Right ventricle myocardium superior (tissue), 1 donor: Measurements from ENCODE around the gene PEPD. TPM values are rescaled to one million over a fixed set of nuclear protein-coding genes. Genes with fewer than 3 reads are reported as not detected.
"Not testable (repeated sequence)": the region's sequence is repeated elsewhere in the genome, so short reads cannot be mapped to it uniquely, and the experiment has no call there.

Experiments
- ATAC-seq: fragments of 200-7000 bp; cut with Tn5 transposase; one replicate; pipeline ENCODE4 v1.9.1; 2020; ENCODE audit warnings: mild to moderate bottlenecking; ENCODE audit not compliant: poor library complexity
- DNase-seq: peaks from one replicate; pipeline ENCODE4 v3.0.0-alpha.2; 2020
- intact Hi-C: fragments of 100-400 bp; cut with DNase I; formaldehyde crosslinking; loops from one replicate; pipeline ENCODE4 v1.11.2; 2022
- long read RNA-seq: library from polyadenylated mRNA; unstranded; transcript quantifications from one replicate; pipeline ENCODE4 v2.0.0, GENCODE V29; 2021
- total RNA-seq: library from RNA; stranded (reverse); fragmentation: NEBNext Ultra II Directional; extraction: Animal tissue kit (Norgen Biotek cat#: 25700); gene quantifications from one replicate; pipeline ENCODE4 v1.2.1, GENCODE V29; 2021
- donor health status: DM: no; HTN: yes; CAD: no; lungs with severe emphysema.

PEPD gene
- 29.6 TPM for total RNA-seq
- long read RNA-seq, transcript PEPD-201 (15 exons, 1,910 nt) = major isoform, 88 of 100 reads
- long read RNA-seq, partial matches to known transcripts = 5 of 100 reads
- long read RNA-seq, other reads (novel, unspliced or antisense) = 6 of 100 reads

DNA sequence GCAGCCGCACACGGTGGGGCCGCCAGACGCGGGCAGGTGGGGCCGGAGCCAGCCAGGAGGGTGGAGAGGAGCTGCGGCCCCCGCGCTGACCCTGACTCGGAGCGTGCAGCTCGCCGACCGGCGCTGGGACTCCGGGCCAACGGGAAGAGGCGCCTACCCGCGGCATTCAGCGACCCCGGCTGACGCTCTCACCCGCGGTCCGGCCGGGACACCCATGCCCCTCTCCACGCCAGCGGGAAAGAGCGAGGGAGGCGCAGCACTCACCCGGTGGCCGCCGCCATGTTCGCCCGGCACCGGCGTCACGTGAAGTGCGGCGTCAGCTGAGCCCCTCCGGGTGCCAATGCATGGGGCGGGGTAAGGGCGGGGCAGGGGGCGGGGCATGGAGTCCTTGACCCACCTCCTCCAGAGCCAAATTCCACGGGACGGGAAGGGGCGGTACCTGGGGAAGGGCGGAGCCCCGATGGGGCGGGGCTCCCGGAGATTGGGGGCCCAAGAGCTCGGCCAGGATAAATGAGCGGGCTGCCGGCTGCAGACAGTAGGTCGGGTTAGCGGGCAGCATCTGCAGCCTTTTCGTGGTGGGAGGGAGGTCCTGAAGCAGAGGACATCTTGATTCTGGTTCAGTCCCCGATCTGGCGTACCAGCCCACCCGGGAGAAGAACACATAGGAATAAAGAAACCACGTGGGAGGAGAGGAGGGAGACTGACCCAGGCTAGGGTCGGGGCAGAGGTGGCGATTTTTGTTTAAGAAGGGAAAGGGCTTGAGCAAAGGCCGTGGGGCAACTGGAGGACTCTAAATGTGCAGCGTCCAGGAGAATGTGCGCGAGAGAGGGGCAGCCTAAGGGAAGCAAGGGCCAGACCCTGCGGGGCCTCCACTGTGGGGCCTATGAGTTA lies at the start of gene PEPD:
Gene PEPD (minus strand): TSS at position 312 of the 891 bp plus-strand sequence. CDS start 31 bp downstream, at position 281.
- ATAC-seq (peak; percentile 99), DNase-seq (peak; percentile 93)
- intact Hi-C loops = no loop called here

DNA sequence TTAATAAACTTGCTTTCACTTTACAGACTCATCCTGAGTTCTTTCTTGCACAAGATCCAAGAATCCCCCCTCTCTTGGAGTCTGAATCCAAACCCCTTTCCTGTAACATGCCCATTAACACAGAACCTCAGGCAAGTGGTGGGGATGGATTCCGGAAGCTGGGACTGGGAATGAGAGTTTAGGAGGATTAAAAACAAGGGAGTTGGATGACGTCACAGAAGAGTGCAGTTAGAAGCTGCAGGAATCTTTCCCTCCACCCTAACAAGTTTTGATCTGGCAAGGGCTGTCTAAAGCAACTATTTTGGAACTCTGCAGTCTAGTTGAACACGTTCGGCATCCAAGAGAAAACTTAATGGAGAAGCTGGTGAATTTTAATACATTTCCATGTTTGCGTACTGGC lies 48.2 kb upstream of the PEPD start:
- intact Hi-C loops = no loop called here
- no peak for DNase-seq
- no peak for ATAC-seq

DNA sequence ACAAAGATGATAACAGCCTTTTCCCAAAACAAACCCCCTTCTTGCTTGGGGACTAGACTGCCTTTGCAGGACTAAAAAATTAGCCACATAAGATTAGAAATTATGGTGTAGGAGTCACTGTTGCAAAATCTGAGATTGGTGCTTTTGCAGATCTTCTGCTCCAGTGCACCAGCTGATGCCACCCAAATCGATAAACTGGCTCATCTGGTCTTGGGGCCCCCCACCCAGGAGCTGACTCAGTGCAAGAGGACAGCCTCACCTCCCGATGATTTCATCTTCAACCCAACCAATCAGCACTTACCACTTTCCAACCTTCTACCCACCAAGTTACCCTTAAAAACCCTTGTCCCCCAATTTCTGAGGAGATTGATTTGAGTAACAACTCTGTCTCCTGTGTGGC lies 47.1 kb upstream of the PEPD start:
- no peak for ATAC-seq
- no peak for DNase-seq
- intact Hi-C loops = no loop called here

DNA sequence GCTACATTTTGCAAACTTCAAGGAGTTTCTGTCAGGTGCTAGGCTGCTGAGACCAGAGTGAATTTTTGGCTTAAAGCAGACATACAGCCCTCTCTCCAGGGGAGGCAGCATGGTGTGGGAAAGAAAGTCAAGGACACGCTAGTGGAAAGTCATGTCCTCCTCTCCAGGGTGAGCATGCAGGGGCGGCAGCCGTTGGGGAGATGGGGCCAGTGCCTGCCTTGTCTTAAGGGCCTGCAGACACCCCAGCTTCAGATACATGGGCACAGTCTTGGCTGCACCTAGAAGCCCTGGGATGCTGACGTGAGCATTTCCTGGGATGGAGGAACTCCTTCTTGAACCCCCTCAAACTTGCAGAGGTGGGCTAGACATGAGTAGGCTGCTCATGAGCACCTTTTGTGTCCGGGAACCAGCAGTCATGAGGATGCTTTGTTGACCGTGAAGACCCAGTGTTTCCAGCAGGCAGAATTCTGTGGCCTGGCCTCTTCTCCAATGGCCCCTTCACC lies 43.3 kb upstream of the PEPD start:
- intact Hi-C loops = no loop called here
- ATAC-seq (no peak), DNase-seq (no peak)

DNA sequence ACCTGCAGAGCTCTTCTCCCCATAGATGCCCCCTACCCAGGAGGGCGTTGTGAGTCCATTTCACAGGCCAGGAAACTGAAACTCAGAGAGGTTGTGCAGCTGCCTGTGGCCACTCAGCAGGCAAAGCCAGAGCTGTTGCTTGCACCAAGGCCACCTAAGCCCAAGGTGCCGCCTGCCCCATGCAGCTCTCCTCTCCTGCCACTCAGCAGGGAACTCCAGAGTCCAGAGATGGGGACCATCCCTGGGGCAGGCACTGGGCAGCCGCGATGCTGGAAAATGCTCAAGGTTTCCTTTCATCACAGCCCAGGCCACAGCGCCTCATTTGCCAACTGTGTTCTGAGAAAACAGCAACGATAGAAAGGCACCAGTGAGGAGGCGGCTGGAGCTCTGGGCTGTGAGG lies 41.0 kb upstream of the PEPD start:
- intact Hi-C loops = no loop called here
- no peak for ATAC-seq

DNA sequence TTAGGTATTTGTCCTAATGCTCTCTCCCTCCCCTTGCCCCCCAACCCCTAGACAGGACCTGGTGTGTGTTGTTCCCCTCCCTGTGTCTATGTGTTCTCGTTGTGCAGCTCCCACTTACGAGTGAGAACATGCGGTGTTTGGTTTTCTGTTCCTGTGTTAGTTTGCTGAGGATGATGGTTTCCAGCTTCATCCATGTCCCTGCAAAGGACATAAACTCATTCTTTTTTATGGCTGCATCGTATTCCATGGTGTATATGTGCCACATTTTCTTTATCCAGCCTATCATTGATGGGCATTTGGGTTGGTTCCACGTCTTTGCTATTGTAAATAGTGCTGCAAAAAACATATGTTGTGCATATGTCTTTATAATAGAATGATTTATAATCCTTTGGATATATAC lies 40.1 kb upstream of the PEPD start:
- intact Hi-C loops, DNase-seq, ATAC-seq: not testable (repeated sequence)

More for the DNA sequence above, 41.0 kb upstream of the PEPD start:
- DNase-seq = no peak

DNA sequence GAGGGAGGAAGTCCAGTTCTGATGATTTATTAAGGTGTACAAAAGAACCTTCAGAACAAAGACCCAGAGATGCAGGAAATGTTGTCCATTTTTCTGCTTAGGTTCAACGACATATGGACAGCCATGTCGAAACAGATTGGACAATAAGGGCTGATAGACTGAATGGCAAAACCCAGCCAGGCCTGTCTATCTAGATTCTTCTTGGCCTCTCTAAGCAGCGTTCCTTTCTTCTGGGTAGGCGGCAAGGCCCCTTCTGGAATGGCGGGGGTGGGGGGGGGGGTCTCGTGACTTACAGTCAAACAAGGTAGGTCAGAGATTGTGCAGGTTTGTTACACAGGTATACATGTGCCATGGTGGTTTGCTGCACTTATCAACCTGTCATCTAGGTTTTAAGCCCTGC lies 39.7 kb upstream of the PEPD start:
- intact Hi-C loops = no loop called here
- DNase-seq = no peak

DNA sequence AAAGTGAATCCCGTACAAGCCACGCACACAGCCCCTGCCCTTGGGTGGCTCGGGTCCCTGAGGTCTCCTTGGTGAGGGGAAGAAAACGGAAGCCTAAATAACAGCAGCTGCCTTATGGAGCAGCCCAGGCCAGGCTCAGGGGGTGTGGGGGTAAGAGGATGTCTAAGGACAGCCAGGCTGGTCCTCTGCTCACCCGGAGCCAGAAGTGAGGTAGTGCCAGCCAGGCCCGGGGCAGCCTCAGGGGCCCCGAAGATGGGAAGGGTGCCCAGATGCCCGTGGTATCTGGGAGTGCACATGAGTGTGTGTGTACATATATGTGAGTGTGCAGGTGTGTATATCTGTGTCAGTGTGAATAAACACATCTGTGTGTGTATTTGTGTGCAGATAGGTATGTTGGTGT lies 38.4 kb upstream of the PEPD start:
- intact Hi-C loops = no loop called here
- ATAC-seq (no peak), DNase-seq (no peak)

More for the DNA sequence above, 39.7 kb upstream of the PEPD start:
- no peak for ATAC-seq

DNA sequence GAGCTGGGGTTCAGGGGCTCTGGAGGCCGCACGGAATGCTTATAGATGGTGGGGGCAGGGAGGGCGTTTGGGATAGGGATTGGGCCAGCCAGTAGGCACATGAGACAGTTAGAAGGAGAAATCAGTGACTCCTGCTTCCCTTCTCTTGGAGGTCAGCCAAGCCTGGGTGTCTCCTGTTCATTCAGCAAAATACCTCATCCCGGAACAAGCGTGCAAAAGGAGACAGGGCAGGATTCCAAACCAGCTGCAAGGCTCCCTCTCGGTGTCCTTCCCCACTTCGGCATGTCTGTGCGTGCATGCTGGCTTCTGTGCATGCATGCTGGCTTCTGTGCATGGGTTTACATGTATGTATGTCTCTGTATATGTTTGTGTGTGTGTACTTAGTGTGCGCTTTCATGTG lies 37.3 kb upstream of the PEPD start:
- intact Hi-C loops = no loop called here
- no peak for DNase-seq
- ATAC-seq = no peak

DNA sequence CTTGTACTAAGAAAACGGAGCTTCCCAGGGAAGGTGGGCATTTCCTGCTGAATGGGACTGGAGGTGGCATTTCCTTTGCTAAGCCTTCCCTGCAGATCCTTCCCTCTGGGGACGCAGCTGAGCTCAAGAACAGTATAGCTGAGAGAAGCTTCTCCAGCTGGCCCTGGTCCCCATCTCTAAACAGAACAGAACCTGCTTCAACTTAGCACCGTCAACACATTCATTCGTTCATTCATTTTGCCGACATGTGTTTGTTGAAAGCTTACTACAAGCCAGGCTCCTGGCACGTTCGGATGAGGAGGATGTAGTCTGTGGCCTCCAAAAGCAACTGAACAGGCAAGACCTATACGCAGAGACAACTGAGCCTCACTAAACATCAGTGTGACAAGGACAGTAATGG lies 36.6 kb upstream of the PEPD start:
- no peak for DNase-seq
- intact Hi-C loops = no loop called here
- ATAC-seq = no peak

DNA sequence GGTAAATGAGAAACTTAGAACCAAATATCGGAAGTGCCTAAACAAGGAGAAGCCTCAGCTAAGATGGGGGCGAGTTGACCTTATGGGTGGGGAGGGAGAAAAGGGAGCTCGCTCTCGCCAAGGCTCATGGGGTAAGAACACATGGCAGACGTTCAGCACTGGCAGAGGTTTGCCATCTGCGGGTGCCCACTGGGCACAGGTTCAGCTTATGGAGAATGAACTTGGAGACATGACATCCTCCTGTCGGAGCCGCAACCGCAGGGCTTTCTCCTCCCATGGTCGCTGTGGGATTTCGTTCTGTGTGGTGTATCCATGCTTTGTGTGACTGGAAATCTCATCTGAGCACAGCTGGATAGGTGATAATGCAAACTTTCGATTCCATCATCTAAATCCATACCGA lies 36.1 kb upstream of the PEPD start:
- ATAC-seq = no peak
- intact Hi-C loops = no loop called here
- DNase-seq = no peak

DNA sequence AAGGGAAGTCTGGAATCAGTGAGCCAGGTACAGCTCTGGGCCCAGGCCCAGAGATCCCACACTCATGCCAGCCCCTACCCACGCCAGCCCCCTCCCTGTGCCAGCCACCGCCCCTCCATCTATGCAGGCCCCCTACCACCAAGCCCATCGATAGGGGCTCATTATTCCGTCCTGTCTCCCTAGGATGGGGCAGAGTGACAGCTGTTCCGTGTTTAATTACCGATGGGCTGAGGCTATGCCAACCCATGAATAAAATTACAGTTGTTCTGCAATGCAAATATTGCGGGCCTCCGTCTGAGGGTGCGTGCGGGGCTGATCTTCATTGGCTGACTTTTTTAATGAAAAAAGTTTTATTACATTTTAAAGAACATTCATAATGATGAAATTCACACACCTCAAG lies 35.6 kb upstream of the PEPD start:
- intact Hi-C loops = no loop called here
- DNase-seq = no peak
- no peak for ATAC-seq

DNA sequence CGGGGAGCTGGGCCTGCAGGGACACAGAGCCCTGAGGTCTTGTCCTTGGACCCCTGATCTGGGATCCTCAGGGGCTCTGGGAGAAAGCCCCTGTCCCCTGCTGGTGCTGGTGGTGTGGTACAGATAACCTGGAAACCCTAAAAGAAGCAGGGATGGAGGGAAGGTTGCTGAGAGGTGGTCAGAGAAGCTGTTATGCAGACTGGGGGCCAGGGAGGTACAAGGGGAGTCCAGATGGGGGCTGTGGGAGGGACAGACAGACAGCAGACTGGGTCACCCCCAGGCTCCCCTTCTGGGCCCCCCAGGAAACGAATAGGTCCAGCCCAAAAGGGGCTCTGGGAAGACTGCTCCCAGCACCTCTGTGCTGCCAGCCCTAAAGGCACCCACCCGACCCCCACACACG lies 34.7 kb upstream of the PEPD start:
- ATAC-seq (no peak), DNase-seq (no peak)
- intact Hi-C loops = no loop called here

DNA sequence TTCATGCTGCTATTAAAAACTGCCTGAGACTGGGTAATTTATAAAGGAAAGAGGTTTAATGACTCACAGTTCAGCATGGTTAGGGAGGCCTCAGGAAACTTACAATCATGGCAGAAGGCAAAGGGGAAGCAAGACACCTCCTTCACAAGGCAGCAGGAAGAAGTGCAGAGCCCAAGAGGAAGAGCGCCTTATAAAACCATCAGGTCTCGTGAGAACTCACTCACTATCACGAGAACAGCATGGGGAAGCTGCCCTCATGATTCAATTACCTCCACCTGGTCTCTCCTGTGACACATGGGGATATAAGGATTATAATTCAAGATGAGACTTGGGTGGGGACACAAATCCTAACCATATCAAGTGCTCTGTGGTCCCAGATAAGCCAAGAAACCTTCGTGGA lies 34.1 kb upstream of the PEPD start:
- DNase-seq, intact Hi-C loops, ATAC-seq: not testable (repeated sequence)

DNA sequence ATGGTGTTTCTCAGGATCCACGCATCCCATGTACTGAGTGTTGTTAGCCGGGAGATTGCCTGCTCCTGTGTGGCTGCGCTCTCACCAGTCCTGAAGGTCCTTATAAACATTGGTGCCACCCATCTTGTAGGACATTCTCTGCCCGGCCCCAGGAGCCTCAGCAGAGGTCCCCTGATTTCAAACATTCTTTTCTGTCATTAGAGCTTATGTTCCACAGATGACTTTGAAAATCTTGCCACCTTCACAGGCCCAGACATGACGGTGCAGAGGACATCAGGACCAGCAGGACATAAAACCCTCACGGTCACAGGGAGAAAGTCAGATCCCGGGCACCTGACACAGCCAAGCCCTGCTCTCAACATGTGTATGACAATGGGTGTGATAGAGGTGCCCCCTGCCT lies 33.2 kb upstream of the PEPD start:
- intact Hi-C loops = no loop called here
- ATAC-seq (no peak), DNase-seq (no peak)

DNA sequence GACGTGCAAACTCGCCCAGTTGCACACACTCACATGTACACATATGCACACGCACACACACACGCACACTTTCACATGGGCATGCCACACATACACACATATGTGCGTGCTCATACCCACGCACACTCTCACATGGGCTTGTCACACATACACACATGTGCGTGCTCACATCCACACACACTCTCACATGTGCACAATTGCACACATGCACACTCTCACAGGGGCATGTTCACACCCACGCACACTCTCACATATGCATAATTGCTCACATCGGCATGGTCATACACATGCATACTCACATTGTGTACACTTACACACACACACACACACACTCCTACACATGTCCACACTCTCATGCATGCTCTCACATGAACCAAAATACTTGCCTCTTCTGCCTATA lies 32.8 kb upstream of the PEPD start:
- intact Hi-C loops = no loop called here
- no peak for DNase-seq

DNA sequence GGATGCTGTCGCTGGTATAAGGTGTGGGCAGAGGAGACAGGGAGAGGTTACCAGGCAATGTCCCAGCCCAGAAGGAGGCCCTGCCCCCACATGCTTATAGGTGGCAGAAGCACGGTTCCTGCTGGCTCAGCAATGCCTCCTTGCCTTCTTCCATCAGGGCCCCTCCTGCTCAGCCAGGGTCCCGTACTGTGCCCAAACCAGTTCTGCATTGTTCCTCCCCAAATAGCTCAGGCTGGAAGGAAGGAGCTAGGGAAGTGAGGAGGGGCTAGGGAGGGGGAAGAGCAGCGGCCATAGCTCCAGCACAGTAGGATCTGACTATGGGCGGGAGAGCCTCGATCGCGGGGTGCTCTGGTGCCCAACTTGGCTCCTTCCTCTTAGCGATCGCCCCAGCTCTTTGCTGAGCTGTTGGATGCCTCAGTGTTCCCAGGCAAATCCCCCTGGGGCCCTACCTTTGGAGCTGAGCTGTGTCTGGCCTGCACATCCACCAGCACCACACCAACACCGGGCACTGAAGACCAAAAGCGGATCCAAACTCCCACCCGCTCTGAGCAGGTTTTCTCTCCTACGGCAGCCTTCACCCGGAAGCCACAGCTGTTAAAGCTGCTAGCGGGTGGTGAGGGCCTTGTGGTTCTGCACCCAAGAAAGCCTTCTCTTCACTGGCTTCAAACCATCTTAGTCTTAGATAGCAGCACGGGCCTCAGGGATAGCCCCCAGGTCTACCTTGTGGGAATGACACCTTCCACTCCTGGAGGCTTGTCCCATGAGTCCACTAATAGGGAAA lies 32.1 kb upstream of the PEPD start:
- intact Hi-C loops = no loop called here
- DNase-seq (no peak), ATAC-seq (no peak)

More for the DNA sequence above, 32.8 kb upstream of the PEPD start:
- ATAC-seq = no peak

DNA sequence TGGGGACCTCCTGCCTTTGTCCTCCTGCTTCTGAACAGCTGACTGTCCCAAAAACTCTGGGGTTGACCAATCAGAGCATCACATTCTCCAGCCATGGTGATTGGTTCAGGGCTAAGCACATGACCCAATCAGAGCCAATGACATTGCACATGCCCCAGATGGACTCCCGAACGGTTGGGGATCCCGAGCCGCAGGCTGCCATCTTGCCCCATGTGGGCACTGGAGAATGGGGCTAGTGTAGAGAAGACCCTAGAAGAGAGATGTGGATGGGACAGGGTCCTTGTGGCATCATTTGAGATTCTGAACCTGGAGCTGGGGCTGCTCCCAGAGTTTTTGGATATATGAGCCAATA lies 31.3 kb upstream of the PEPD start:
- no peak for ATAC-seq
- no peak for DNase-seq
- intact Hi-C loops = no loop called here

DNA sequence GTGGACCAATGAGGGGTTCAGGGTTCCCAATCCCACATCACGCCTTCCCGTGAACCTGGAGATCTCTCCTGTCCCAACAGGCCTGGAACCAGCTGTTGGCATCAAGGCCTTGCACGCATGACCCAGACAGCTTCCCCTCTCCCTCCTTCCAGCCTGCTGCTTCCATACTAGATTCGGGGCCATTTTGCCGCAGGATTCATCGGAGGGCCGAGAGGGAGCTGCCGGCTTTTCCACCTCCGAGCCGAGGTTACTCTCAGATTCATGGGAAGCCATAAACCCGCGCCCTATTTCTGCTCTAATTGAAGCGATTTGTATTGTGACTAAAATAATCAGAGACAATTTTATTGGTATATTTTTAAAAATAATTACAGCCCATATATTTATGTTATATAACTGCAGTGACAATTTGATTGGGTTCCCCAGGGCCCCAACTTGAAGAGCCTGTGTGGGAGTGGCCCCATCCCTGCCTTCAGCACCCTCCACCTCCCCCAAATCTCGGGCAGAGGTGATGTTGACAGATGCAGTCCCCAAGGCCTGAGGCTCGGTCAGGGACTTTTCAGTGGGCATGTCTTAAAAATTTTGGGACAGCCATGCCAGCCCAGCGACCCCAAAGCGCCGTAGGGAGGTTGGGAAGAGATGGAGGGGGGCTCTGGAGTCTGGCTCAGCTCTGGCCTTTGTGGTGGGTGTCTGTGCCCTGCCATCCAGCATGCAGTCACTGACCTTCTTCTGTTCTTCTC lies 30.8 kb upstream of the PEPD start:
- intact Hi-C loops = no loop called here
- no peak for ATAC-seq

More for the DNA sequence above, 30.8 kb upstream of the PEPD start:
- DNase-seq = no peak
